ENCODE results near the gene RAG2. TPM values are rescaled to one million over a fixed set of nuclear protein-coding genes. Genes with fewer than 3 reads are reported as not detected.
"Not testable (repeated sequence)": the region's sequence is repeated elsewhere in the genome, so short reads cannot be mapped to it uniquely, and the experiment has no call there.

RAG2 gene
- total RNA-seq, 1 donor from 2014 or later: not detected

- intact Hi-C loops (cut with DNase I): loop anchor here (1.0 to 5.0 kb wide), 3 partner anchors 58 to 183 kb away; no protein-coding TSS in a partner anchor
- no peak for DNase-seq (ENCODE audit: low spot score)
These were observed 33.5 kb downstream of the RAG2 start for GRCh38 chr11:36564376-36565030.

- no peak for DNase-seq (ENCODE audit: low spot score)
- intact Hi-C loops (cut with DNase I): no loop called here
These were observed 39.2 kb downstream of the RAG2 start for GRCh38 chr11:36558571-36559413.

GRCh38 chr11:36557991-36558390, 40.0 kb downstream of the RAG2 start:
- DNase-seq (ENCODE audit: low spot score): no peak
- intact Hi-C loops (cut with DNase I): no loop called here

- intact Hi-C loops (cut with DNase I); DNase-seq (ENCODE audit: low spot score): not testable (repeated sequence)
These were observed 40.6 kb downstream of the RAG2 start for GRCh38 chr11:36557390-36557789.

- no peak for DNase-seq (ENCODE audit: low spot score)
- intact Hi-C loops (cut with DNase I): no loop called here
These were observed 47.5 kb downstream of the RAG2 start for GRCh38 chr11:36550385-36551115.

Other genes with a start within 250 kb of the RAG2 start
- 17.8 TPM for gene TRAF6, start 88.0 kb downstream of the RAG2 start, total RNA-seq
- 1.2 TPM for gene RAG1, start 30.2 kb downstream of the RAG2 start, total RNA-seq
- gene IFTAP, start 3.7 kb downstream of the RAG2 start, total RNA-seq: 41.1 TPM